GM19099 (cell line): Measurements from ENCODE around the gene SMPD3.

ENCODE experiments used
- POLR2A ChIP-seq: IDR thresholded peaks from 3 replicates; pipeline ENCODE4 v1.6.1; 2011; ENCODE audit warnings: low read depth; ENCODE audit not compliant: insufficient read length; ENCODE audit errors: extremely low read depth

SMPD3 gene

GRCh38 chr16:68377667-68378393 is 70.5 kb downstream of the SMPD3 start:
- no peak for TF ChIP-seq POLR2A

GRCh38 chr16:68377221-68377620 is 71.1 kb downstream of the SMPD3 start:
- TF ChIP-seq POLR2A = no peak

- TF ChIP-seq POLR2A = no peak
These were observed 71.7 kb downstream of the SMPD3 start for GRCh38 chr16:68376590-68376989.

GRCh38 chr16:68375801-68376536 is 72.3 kb downstream of the SMPD3 start:
- no peak for TF ChIP-seq POLR2A

- no peak for TF ChIP-seq POLR2A
These were observed 73.2 kb downstream of the SMPD3 start for GRCh38 chr16:68374961-68375660.

GRCh38 chr16:68374246-68374805 is 74.0 kb downstream of the SMPD3 start:
- TF ChIP-seq POLR2A = no peak

GRCh38 chr16:68373528-68374245 is 74.6 kb downstream of the SMPD3 start:
- TF ChIP-seq POLR2A = no peak

GRCh38 chr16:68372806-68373205 is 75.5 kb downstream of the SMPD3 start:
- no peak for TF ChIP-seq POLR2A

GRCh38 chr16:68372381-68372720 is 76.0 kb downstream of the SMPD3 start:
- TF ChIP-seq POLR2A = no peak

GRCh38 chr16:68371706-68372380 is 76.5 kb downstream of the SMPD3 start:
- no peak for TF ChIP-seq POLR2A

- TF ChIP-seq POLR2A = no peak
These were observed 77.0 kb downstream of the SMPD3 start for GRCh38 chr16:68371276-68371651.

GRCh38 chr16:68370581-68371275 is 77.6 kb downstream of the SMPD3 start:
- no peak for TF ChIP-seq POLR2A

GRCh38 chr16:68369697-68370580 is 78.4 kb downstream of the SMPD3 start:
- no peak for TF ChIP-seq POLR2A
